Breast epithelium (tissue), 4 donors: ENCODE data around the gene RWDD4. TPM values are rescaled to one million over a fixed set of nuclear protein-coding genes. Genes with fewer than 3 reads are reported as not detected.

Source experiments
- DNase-seq, 2 donors: peaks; one replicate each; pipeline ENCODE4 v3.0.0-alpha.2; 2019; ENCODE audit warnings: low spot score in 2 of 2
- H3K27ac ChIP-seq, 2 donors: fragments of 200-600 bp; sonication (generic) in 1 of 2; one replicate each; pipeline ENCODE4 v1.5.1; 2016 to 2019; ENCODE audit warnings: mild to moderate bottlenecking in 1 of 2
- H3K27me3 ChIP-seq, 2 donors: fragments of 200-600 bp; sonication (generic) in 1 of 2; one replicate each; pipeline versions ENCODE4 v1.5.1 to v1.6.0; 2017 to 2019; ENCODE audit warnings: control low read depth in 1 of 2, mild to moderate bottlenecking in 1 of 2
- H3K36me3 ChIP-seq: fragments of 200-600 bp; one replicate; pipeline ENCODE4 v1.5.1; 2019
- H3K4me1 ChIP-seq, 2 donors: fragments of 200-600 bp; sonication (generic); one replicate each; pipeline ENCODE4 v1.5.1; 2016 to 2019; ENCODE audit warnings: control low read depth in 1 of 2
- H3K4me3 ChIP-seq, 3 donors: fragments of 200-600 bp; sonication (generic); 1 replicate in 2 of 3; 2 replicates in 1 of 3; pipeline ENCODE4 v1.5.1; 2016 to 2019; ENCODE audit warnings: mild to moderate bottlenecking in 3 of 3, moderate library complexity in 2 of 3
- H3K9me3 ChIP-seq, 2 donors: fragments of 200-600 bp; sonication (generic) in 1 of 2; one replicate each; pipeline ENCODE4 v1.5.1; 2016 to 2019; ENCODE audit warnings: control low read depth in 1 of 2
- CTCF ChIP-seq, 3 donors: fragments of 450-650 bp; IDR thresholded peaks; one replicate each; pipeline ENCODE4 v1.5.1; 2016 to 2017; ENCODE audit warnings: antibody characterized with exemption in 3 of 3, mild to moderate bottlenecking in 3 of 3, moderate library complexity in 3 of 3
- POLR2A ChIP-seq: fragments of 450-650 bp; IDR thresholded peaks from one replicate; pipeline ENCODE4 v1.6.1; 2016; ENCODE audit warnings: antibody characterized with exemption, mild to moderate bottlenecking, moderate library complexity
- POLR2AphosphoS5 ChIP-seq, 3 donors: sonication (generic); formaldehyde crosslinking; IDR thresholded peaks; one replicate each; pipeline ENCODE4 v1.6.1; 2017; ENCODE audit warnings: antibody characterized with exemption in 3 of 3
- intact Hi-C: fragments of 100-400 bp; cut with DNase I; formaldehyde crosslinking; loops from one replicate; pipeline ENCODE4 v1.15.1; 2023; ENCODE audit warnings: low total_unique reads
- total RNA-seq, 3 donors: library from RNA; depleted of rRNA; stranded (reverse); fragments of >200 nt; gene quantifications; one replicate each; pipeline ENCODE4 v1.1.0, GENCODE V29; 2016

The RWDD4 gene
- total RNA-seq, 3 donors from 2014 or later = 19.3 to 27.2 (median 20.8) TPM

DNA sequence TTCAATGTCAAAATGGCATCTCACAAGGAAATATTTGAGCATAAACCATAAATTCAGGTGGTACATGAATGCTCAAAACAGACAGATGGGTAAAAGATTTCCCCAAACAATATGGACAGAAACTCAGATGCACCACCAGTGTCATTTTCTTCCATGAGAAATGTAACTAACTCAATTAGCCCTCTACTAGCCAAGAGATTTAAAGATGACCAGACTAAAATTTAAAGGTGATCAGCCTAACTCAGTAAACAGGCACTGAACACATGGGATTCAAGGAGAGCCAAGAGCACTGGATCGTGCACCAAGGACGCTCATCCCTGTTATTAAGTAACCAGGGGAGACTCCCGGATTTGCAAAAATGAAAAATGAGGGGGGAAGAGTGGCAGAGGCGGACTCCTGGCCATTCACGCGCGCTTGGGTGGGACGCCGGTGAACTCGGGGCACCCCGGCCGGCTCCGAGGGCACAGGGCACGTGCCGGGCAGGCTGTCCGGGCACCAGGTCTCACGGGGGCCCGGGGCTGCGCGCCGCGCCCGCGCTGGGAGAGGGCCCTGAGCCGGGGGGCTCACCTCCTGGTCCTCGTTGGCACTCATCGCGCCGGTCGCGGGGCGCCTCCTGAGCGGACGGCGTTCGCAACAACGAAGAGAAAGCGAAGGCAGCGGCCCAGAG is 490 bp downstream of the RWDD4 start:
- intact Hi-C loops = no loop called here

GRCh38 chr4:183657564-183657963 is 1.4 kb downstream of the RWDD4 start:
- H3K36me3 ChIP-seq = peaks cover 4% of the 10 kb centered on the region
- intact Hi-C loops = no loop called here
- no peak overlapping the region for H3K27ac ChIP-seq
- no peaks in the 10 kb centered on the region for H3K27me3 ChIP-seq
- no peaks in the 10 kb centered on the region for H3K4me1 ChIP-seq
- DNase-seq = no peak
- H3K9me3 ChIP-seq = no peaks in the 10 kb centered on the region
- TF ChIP-seq POLR2AphosphoS5 (IDR thresholded peaks at IDR 0.05) = no peak
- TF ChIP-seq CTCF (IDR thresholded peaks at IDR 0.05) = no peak
- peak overlapping the region; percentile 75 to 90 (median 88) for H3K4me3 ChIP-seq

More for the DNA sequence above, 490 bp downstream of the RWDD4 start:
- H3K4me1 ChIP-seq = no peaks in the 10 kb centered on the region
- TF ChIP-seq POLR2A (no peak), POLR2AphosphoS5 (IDR thresholded peaks at IDR 0.05) (no peak), CTCF (IDR thresholded peaks at IDR 0.05) (no peak)
- no peaks in the 10 kb centered on the region for H3K9me3 ChIP-seq
- H3K27ac ChIP-seq = peak overlapping the region; percentile 94 to 98
- no peaks in the 10 kb centered on the region for H3K27me3 ChIP-seq
- no peak for DNase-seq
- no peaks in the 10 kb centered on the region for H3K36me3 ChIP-seq
- H3K4me3 ChIP-seq = peak overlapping the region; percentile 75 to 90 (median 88)

GRCh38 chr4:183645326-183645725 is 13.7 kb downstream of the RWDD4 start:
- Histone ChIP-seq H3K36me3 (no peaks in the 10 kb centered on the region), H3K27me3 (no peaks in the 10 kb centered on the region), H3K4me3 (no peak overlapping the region), H3K4me1 (no peaks in the 10 kb centered on the region), H3K9me3 (no peaks in the 10 kb centered on the region), H3K27ac (no peak overlapping the region)
- intact Hi-C loops = no loop called here
- TF ChIP-seq POLR2A (no peak), CTCF (IDR thresholded peaks at IDR 0.05) (no peak), POLR2AphosphoS5 (IDR thresholded peaks at IDR 0.05) (no peak)
- DNase-seq = no peak

- H3K4me1 ChIP-seq = no peaks in the 10 kb centered on the region
- H3K27me3 ChIP-seq = no peaks in the 10 kb centered on the region
- intact Hi-C loops = no loop called here
- peak overlapping the region; percentile 21 to 22 for H3K27ac ChIP-seq
- no peaks in the 10 kb centered on the region for H3K36me3 ChIP-seq
- no peaks in the 10 kb centered on the region for H3K9me3 ChIP-seq
- no peak for TF ChIP-seq POLR2AphosphoS5 (IDR thresholded peaks at IDR 0.05)
- no peak for TF ChIP-seq CTCF (IDR thresholded peaks at IDR 0.05)
- TF ChIP-seq POLR2A = no peak
- no peak for DNase-seq
- no peak overlapping the region for H3K4me3 ChIP-seq
These were observed 19.7 kb downstream of the RWDD4 start for GRCh38 chr4:183639291-183639690.

DNA sequence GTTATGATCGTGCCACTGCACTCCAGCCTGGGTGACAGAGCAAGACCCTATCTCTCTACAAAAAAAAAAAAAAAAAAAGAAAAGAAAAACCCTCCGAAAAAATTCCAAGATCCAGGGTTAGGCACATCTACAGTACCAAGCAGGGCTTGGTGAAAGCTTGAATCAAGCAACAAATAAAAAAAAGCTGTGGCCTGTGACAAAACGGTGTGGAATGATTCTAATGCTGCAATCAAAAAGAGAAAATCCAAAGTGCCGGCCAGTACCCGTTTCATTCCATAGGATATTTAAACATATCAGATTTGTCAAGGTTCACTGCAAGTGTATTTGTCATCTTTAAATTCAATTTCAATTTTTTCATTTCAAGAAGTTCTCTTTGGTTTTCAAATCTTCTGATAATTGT is 20.5 kb downstream of the RWDD4 start:
- no peaks in the 10 kb centered on the region for H3K27me3 ChIP-seq
- TF ChIP-seq POLR2AphosphoS5 (IDR thresholded peaks at IDR 0.05) (no peak), CTCF (IDR thresholded peaks at IDR 0.05) (no peak), POLR2A (no peak)

More for the DNA sequence above, 20.5 kb downstream of the RWDD4 start:
- peak overlapping the region in 1 of 2 donors; percentile 21 for H3K27ac ChIP-seq
- no peak overlapping the region for H3K4me3 ChIP-seq
- H3K4me1 ChIP-seq = no peaks in the 10 kb centered on the region
- H3K36me3 ChIP-seq = no peaks in the 10 kb centered on the region
- DNase-seq = no peak
- no peaks in the 10 kb centered on the region for H3K9me3 ChIP-seq
- intact Hi-C loops = no loop called here
